CD4-positive, alpha-beta T cell treated with Interleukin-15 for 1 hour (primary cell): ENCODE measurements around the gene INVS.
"Not testable (repeated sequence)": the region's sequence is repeated elsewhere in the genome, so short reads cannot be mapped to it uniquely, and the experiment has no call there.

Experiments
- DNase-seq: peaks from one replicate; pipeline ENCODE4 v3.0.0-alpha.2; 2020

INVS gene

DNA sequence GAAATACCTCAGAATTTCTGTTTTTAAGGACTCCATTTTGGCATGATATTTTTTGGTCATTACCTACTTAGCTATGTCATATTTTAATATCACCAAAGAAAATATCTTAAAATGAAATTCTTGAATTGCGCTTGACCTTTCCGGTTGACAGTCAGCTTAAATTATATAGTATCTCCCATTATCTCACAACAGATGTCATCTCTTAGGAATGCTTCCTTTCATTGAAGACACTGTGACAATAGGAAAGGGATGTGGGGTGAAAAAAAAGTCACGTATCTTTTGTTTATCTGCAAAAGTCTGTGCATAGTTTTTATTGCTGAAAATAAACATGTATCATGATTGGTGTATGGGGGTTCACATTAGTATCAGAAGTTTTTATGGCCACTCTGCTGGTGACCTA, 105.8 kb downstream of the INVS start:
- DNase-seq, result no peak

DNA sequence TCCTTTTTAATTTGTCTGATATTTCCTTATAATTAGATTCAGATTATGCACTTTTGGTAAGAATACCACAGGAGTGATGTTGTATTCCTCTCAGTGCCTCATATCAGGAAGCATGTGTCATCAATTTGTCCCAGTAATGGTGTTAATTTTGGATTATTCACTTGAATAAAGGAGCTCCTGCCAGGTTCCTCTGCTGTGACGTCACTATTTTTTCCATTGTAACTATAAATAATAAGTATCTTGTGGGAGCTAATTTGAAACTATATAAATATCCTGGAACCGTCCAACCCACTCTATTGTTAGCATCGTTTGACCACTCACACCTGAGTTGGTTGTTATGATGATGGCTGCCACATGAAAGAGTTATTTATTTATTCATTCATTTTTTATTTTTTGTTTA, 107.9 kb downstream of the INVS start:
- DNase-seq, result no peak

DNA sequence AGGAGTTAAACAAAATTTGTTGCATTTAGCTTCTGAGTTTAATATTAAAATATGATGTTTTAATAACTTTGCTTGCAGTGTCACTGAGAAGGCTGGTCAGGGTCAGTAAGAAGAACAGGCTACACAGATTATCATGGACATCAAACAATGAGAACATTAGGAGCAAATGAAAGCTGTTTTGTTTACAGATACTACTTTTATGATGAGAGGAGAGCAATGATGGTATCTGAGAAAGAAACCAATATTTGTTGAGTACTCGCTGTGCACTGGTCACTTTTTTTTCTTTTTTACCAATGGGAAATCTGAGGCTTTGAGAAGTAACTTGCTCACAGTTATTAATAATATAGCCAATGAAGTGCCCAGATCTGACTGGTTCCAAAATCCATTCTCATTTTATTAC, 109.6 kb downstream of the INVS start:
- no peak for DNase-seq

DNA sequence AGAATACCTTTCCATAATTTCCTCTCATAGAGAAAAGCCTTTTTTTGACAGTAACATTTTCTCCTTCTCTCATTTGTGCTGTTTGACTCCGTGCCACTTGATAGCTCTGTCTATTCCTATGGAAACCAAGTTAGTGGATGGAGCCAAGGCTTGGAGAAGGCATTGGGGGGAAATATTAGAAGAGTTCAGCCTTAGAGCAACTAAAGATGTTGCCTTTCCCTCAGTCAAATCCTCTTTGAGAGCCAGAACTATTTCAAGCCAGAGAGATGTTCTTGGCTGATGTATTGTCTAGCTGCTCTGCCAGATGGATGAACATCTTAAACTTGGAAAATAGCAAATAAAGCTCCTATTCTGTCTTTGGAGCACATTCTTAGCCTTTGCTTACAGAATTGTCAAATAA, 112.4 kb downstream of the INVS start:
- no peak for DNase-seq

DNA sequence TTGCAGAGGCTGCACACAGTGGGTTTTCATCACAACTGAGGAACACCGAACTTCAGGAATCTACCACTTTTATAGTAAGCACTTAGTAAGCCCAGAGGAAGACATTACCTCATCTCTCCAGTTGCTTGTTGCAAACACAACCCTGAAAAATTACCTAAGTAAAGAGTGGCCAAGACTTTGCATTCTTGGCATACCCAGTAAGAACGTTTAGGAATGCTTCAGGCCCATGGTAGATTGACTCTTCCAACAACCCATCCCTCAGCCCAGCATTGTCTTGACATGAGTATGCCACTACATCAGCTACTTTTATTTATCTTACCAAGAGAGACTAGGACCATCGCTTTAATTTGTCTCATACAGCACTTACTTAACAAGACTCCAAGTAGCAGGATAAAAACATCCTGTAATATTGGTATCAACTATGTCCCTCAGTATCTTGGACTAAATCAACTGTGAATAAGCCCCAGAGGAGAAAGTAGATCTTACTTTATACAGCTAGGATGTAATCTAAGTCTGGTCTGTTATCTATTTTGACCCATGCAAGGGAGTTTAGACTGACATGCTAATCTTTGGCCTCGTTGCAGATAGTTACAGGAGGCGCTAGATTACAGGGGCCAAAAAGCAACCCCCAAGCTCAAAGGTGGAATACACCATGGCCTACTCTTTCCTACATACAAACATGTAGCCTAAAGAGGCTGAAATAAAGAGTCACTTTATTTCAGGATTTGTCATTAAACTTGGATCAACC, 114.9 kb downstream of the INVS start:
- no peak for DNase-seq

DNA sequence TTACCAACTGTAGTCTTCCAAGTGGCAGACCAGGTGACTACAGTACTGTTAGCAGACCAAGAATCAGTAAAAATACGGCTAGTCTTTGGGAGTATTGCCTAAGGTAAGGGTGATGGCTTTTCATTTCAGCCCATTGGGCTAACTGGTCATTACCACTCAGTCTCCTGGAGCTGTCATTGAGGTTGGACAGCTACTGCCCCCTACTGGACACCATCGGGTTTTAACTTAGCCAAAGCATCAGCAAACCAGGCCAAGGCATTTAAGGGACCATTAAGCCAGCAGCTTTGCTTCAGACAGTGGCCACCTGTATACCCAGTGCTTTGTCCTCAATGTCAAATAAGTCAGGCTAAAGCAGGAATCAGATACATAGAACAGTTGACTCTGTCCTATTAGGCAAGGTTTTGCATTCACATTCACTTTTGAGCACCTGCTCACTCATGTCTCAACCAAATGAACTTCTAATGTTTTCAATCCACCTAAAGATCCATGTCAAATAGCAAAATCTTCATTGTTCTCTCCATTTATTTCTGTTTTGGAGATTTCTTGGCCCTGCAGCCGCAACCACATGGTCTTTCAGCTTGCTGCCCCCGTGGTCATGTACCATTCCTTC, 117.2 kb downstream of the INVS start:
- peak; percentile 58 for DNase-seq

DNA sequence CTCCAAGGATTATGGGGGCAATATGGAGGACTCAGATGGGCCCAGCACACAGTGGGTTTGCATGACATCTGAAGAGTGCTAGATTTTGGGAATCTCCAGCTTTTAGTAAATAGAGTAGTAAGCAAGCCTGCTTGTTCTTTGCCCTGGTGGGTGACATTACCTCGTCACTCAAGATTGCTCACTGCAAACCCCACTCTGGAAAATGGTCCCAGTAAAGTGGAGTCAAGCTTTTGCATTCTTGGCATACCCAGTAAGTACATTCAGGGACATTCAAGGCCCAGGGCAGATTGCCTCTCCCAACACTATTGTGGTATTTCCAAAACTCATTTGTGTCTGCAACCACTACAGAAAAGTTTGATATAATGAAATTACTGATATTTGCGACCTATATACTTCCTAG, 118.5 kb downstream of the INVS start:
- DNase-seq, result no peak

DNA sequence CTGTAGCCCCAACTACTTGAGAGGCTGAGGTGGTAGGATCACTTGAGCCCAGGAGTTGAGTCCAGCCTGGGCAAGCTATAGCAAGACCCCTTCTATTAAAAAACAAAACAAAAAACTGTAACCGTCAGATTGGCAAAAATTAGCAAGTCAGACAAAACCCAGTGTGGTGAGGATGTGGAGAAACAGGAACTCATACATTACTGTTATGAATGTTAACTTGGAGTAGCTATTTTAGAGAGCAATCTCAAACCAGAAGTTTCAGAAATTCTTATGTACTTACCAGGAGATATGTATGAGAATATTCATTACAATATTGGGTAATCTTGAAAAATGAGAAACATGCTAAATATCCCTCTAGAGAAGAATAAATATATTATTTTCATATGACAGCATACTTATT, 120.3 kb downstream of the INVS start:
- no peak for DNase-seq

DNA sequence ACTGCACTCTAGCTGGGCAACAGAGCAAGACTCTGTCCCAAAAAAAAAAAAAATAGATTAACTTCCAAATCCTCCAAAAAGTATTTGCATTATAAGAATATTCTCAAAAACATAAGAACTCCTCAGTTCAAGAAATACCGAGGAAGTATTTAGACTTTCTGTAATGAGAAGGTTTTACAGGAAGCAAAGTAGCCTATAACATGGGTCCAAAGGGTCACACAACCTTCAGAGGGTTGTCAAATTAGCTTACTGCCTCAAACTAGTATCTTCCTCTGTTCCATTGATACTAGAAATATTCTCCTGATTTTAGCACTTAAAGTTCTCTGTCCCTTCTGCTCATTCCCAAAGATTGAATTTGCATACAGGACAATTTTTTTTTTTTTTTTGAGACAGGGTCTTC, 121.9 kb downstream of the INVS start:
- DNase-seq, result no peak

DNA sequence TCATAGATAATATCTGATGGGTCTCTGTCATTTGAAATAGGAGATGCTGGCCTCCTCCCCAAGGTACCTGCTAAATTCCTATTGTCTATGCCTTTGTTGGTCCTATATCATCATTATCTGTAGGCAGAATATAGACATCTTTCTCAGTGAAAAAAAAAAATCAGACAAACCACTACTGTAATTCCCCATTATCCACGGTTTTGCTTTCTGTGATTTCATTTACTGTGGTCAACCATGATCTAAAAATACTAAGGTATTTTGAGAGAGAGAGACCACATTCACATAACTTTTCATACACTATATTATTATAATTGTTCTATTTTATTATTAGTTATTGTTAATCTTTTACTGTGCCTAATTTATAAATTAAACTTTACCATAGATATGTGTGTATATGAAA, 122.5 kb downstream of the INVS start:
- no peak for DNase-seq

DNA sequence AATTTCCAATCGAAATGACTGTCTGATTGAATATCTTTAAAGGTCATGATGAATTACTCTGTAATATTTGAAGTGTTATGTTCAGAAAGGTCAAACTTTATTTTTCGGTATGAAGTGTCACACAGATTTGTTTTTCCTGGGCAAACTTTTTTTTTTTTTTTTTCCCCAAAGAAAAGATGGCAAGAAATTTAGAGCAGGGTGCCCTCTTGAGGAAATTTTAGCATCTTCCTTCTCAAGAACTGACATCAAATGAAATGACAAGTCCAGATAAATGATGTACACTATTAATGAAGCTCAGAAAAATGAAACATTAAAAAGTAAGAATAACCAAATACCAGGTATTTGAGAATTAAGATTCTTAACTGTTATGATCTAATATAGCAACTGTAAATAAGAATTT, 123.6 kb downstream of the INVS start:
- no peak for DNase-seq

DNA sequence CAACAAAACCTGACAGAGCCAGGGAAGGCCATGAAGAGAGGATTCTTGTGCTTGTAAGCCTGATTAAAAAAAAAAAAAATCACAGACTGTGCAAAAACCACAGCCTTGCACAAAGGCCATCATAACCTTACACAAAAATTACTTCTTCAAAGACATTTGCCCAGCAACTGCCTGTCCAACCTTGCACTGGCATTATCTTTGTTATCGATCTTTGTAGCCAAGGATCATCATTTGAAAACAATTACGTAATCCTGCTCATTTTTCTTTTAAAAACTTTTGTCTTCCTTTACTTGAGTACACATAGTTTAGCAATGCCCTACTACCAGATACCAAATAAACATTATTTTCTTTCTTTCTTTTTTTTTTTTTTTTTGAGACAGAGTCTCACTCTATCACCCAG, 128.6 kb downstream of the INVS start:
- DNase-seq, result no peak

DNA sequence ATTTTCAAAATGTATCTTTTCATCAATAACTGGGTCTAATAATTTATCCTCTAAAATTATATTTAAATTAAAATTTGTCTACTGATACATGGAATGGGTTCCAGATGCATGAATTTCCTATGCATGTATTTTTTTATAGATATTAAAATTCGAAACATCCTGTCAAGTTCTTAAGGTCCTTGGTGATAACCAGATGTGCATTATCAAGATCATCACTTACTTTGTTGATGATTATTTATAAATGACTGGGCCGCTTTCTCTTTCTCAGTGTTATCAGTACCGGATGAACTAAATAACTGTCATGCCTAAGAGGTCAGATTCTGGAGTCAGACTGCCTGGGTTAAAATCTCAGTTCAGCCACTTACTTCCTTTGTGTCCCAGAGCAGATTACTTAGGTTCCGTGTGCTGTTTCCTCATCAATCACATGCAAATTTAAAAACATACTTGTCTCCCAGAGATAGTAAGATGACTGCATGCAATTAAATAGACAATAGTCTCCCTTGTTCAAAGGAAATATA, 129.4 kb downstream of the INVS start:
- no peak for DNase-seq

DNA sequence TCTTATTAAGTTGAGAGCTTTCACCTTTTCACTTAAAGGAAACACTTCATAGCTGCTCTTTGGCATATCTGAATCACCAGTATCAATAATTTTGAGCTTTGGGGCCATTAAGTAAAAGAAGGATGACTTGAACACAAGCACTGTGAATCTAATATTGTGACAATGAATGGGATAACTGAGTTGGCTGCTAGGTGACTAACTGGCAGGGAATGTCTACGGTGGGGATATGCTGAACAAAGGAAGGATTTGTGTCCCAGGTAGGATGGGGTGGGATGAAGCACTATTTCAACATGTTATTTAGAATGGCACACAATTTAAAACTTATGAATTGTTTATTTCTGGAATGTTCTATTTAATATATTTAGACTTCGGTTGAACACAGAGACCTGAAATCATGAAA, 130.1 kb downstream of the INVS start:
- DNase-seq, result no peak

DNA sequence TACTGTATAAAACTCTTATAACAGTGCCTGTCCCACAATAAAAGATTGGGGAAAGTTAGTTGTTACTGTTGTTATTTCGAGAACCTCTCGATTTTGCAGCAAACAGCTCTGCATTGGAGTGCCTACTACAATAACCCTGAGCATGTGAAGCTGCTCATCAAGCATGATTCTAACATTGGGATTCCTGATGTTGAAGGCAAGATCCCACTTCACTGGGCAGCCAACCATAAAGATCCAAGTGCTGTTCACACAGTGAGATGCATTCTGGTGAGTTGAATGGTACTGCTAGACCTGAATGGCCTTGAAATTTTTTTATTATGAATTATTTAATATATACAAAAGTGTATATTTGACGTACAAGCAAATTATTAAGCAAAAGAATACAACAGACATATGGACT, 130.5 kb downstream of the INVS start:
- DNase-seq, result no peak

DNA sequence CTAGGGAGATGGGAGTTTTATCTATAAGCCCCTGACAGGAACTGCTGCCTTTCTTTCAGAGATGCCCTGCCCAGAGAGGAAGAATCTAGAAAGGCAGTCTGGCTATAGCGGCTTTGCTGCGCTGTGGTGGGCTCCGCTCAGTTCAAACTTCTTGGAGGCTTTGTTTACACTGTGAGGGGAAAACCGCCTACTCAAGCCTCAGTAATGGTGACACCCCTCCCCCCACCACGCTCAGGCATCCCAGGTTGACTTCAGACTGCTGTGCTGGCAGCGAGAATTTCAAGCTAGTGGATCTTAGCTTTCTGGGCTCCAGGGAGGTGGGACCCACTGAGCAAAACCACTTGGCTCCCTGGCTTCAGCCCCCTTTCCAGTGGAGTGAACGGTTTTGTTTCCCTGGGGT, 137.9 kb downstream of the INVS start:
- DNase-seq, result not testable (repeated sequence)

DNA sequence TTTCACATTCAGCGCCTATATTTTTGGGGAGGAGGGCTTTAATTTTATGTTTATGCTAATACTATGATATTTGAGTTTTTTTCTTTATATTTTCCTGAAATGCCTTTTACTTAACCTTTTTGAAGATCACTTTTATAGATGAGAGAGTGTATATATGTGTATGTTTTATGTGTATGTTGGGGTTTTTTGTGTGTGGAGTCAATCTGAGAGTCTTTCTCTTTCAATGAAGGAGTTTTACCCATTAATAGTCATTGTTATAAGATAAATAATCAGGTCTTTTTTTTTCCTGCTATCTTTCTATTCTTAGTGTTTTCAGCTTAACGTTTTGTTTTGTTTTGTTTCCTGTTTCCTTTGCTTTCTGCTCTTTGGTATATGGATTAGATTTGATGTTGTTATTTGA, 141.5 kb downstream of the INVS start:
- DNase-seq, result no peak

DNA sequence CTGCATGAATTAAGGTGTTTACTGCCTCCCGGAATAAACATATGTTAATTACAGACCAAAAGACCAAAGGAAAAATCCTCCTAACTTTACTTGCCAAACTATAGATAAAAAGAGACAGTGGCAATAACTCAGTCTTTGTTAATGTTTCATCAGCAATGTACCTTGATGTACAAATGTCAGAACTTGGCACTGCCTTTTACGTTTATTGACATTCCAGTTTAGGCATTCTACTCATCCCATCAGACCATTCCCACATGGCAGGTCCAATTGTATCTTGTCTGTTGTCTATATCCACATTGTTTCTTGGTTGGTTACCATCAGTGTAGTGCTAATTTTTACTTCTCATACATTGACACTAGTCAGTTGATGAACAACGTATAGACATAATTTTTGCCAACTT, 168.2 kb downstream of the INVS start:
- DNase-seq, result no peak

DNA sequence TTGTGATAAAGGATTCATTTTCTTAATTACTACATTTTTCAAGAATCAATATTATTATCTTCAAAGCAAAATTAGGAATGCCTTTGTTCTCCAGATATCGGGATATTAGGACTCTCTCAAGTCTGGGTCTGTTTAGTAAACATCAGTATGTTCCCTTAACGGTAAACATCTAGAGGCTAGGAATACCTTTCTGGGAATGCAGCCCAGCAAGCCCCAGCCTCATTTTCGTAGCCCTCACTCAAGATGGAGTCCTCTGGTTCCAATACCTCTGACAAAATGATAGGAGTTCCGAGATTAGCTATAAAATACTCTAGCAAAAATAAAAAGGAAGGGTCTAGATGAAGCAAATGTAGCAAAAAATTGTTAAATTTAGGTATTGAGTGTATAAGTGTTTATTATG, 169.2 kb downstream of the INVS start:
- DNase-seq, result no peak

DNA sequence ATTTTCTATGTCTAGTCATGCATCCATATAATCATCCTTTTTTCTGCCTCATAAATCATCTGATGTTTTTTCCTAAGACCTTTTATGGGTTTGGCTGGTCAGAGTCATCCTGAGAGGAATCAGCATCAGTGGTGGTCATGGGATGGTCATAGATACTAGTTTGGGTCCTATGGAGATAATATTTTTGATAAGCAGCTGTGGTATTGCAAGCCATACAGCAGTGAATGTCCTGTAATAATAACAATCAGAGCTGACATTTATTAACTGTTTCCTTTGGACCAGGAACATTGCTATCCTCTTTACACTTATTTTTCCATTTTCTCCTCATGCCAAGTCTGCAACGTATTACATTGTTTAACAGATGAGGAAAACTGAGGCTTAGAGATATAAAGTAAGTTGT, 170.6 kb downstream of the INVS start:
- DNase-seq, result no peak

DNA sequence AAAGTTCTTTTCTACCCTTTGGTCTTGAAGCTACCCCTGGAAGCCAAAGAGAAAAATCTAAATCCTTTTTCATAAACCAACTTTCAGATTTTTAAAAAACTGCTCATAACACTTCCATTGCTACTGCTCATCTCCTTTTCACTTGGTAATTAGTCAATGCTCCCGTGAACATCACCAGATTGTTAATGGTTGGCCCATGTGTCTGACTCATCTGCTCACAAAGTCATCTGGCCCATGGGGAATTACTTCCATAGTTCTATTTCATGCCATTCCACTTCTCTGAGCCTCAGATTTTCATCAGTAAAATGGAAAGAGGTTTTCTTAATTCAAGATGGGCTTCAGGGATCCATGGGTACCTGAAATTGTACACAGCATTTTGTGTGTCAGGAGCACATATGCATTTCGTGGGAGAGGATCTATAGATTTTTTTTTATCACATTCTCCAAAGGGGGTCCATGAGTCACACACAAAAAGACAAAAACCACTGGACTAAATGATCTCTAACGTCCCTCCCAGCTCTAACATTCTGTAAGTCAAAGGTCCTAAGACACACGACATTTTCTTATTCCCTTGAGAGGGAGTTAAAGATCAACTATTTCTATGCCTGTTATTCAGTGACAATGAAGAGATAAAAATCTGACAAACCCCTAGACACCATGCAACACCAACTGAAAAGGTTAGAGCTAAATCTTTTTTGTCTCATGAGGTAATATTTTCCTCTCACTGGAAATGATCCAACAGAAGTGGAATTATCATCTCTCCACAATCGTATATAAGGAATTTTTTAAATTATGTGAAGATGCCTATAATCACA, 178.3 kb downstream of the INVS start:
- no peak for DNase-seq

DNA sequence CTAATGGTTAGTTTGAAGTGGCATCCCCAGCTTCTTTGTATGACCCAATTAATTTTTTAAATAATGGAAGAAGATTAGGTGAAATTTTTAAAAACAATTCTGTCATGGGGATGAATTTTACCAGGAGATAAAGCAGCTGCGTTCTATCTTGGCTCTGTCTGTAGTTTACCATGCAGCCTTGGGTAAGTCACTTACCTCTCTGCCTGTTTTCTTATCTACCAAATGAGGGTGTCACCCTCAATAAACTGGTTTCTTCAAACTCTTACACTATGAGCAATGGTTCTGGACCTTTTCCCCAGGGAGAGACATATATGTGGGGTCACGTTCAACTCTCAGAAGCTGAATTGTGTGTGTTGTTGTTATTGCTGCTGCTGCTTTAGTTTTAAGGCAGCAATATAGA, 182.0 kb downstream of the INVS start:
- no peak for DNase-seq

DNA sequence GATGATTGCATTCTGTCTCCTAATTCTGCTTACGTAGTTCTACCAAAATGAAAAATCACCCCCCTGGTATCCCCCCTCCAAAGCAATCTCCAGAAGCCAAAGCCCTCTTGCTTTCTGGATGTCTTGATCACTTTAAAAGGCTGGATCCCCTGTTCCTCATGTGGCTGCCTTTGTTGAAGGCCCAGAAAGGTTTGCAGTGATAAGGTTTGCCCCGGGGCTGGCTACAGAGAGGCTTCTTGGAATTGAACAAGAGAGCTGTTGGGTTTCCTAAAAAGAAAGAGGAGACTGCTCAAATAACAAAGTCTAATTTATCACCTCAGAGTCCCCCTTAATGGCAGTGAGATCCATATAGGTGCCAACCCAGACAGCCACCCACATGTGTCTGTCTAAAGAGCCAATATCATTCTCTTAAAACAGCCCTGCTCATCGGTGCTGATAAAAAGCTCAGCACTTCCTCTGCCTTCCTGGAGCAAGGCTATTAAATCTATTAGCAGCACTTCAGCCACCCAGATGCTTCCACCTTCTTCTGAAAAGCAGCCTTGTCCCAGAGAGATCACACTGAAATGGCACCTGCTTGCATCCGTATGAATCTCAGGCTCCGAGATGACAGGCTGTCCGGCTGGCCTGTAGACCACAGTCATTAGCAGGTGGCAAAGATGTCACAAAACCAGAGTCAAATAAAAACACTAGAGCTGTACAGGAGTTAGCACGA, 182.8 kb downstream of the INVS start:
- DNase-seq, result no peak

DNA sequence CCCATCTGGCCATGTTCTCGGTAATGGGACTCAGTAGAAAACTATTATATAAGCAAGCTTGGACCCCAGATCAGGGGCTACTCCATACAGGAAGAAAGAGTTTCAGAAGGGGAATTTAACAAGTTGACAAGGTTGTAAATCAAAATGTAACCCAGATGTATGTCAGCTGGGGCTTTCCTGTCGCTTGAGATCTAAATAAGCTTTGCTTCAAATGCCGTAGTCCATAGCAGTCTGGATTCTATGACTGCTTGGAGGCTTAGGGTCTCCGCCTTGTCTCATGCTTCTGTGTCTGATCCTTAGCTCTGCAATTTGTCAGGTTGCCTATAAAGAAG, 183.3 kb downstream of the INVS start:
- no peak for DNase-seq
